ENCODE measurements around the gene ADAMTS13. TPM values are rescaled to one million over a fixed set of nuclear protein-coding genes. Genes with fewer than 3 reads are reported as not detected.

The ADAMTS13 gene
- total RNA-seq, 1 donor from 2014 or later: 2.0 TPM

- Histone ChIP-seq H3K36me3 (ENCODE audit: control insufficient read depth, insufficient read depth, low read length) (peaks cover 3% of the 10 kb centered on the region), H3K27me3 (ENCODE audit: control insufficient read depth, insufficient read depth, low read length) (no peaks in the 10 kb centered on the region), H3K4me3 (ENCODE audit: low read depth, low read length) (no peak overlapping the region)
- TF ChIP-seq CTCF (IDR thresholded peaks at IDR 0.05; ENCODE audit: insufficient read depth, low read length, poor library complexity, severe bottlenecking): no peak
- DNase-seq (ENCODE audit: low read depth): no peak
These were observed 54.1 kb downstream of the ADAMTS13 start for GRCh38 chr9:133476036-133476931.

- no peak for DNase-seq (ENCODE audit: low read depth)
- Histone ChIP-seq H3K4me3 (ENCODE audit: low read depth, low read length) (no peak overlapping the region), H3K36me3 (ENCODE audit: control insufficient read depth, insufficient read depth, low read length) (peaks cover 3% of the 10 kb centered on the region), H3K27me3 (ENCODE audit: control insufficient read depth, insufficient read depth, low read length) (no peaks in the 10 kb centered on the region)
- TF ChIP-seq CTCF (IDR thresholded peaks at IDR 0.05; ENCODE audit: insufficient read depth, low read length, poor library complexity, severe bottlenecking): no peak
These were observed 54.8 kb downstream of the ADAMTS13 start for GRCh38 chr9:133476941-133477340.

GRCh38 chr9:133477461-133477860 lies 55.3 kb downstream of the ADAMTS13 start:
- no peak for DNase-seq (ENCODE audit: low read depth)
- H3K36me3 ChIP-seq (ENCODE audit: control insufficient read depth, insufficient read depth, low read length): peaks cover 3% of the 10 kb centered on the region
- TF ChIP-seq CTCF (IDR thresholded peaks at IDR 0.05; ENCODE audit: insufficient read depth, low read length, poor library complexity, severe bottlenecking): no peak
- H3K27me3 ChIP-seq (ENCODE audit: control insufficient read depth, insufficient read depth, low read length): no peaks in the 10 kb centered on the region
- H3K4me3 ChIP-seq (ENCODE audit: low read depth, low read length): no peak overlapping the region

GRCh38 chr9:133477992-133478850 lies 56.1 kb downstream of the ADAMTS13 start:
- H3K4me3 ChIP-seq (ENCODE audit: low read depth, low read length): peak overlapping the region; percentile 73
- DNase-seq (ENCODE audit: low read depth): no peak
- TF ChIP-seq CTCF (IDR thresholded peaks at IDR 0.05; ENCODE audit: insufficient read depth, low read length, poor library complexity, severe bottlenecking): no peak
- H3K36me3 ChIP-seq (ENCODE audit: control insufficient read depth, insufficient read depth, low read length): peaks cover 3% of the 10 kb centered on the region
- no peaks in the 10 kb centered on the region for H3K27me3 ChIP-seq (ENCODE audit: control insufficient read depth, insufficient read depth, low read length)

GRCh38 chr9:133478851-133479711 lies 56.9 kb downstream of the ADAMTS13 start, which contains the start of gene SLC2A6:
SLC2A6 (minus strand) TSS chr9:133479099; CDS start chr9:133479059, 40 bp downstream.
- TF ChIP-seq CTCF (IDR thresholded peaks at IDR 0.05; ENCODE audit: insufficient read depth, low read length, poor library complexity, severe bottlenecking): no peak
- DNase-seq (ENCODE audit: low read depth): peak; percentile 37
- Histone ChIP-seq H3K27me3 (ENCODE audit: control insufficient read depth, insufficient read depth, low read length) (peaks cover 4% of the 10 kb centered on the region), H3K36me3 (ENCODE audit: control insufficient read depth, insufficient read depth, low read length) (peaks cover 2% of the 10 kb centered on the region), H3K4me3 (ENCODE audit: low read depth, low read length) (peak within 1 kb of the TSS; percentile 73)
